DOHH2 (cell line): Measurements from ENCODE around the gene DMXL1.

Source experiments
- H3F3A ChIP-seq: fragments of 200-600 bp; sonication (generic), shearing (Covaris generic); 2 replicates; pipeline ENCODE4 v1.6.0; 2016; ENCODE audit warnings: antibody characterized with exemption, mild to moderate bottlenecking; ENCODE audit not compliant: control insufficient read depth, insufficient read depth
- H3K27ac ChIP-seq: fragments of 200-600 bp; sonication (generic); 2 replicates; pipeline ENCODE4 v1.5.1; 2014; ENCODE audit warnings: low read depth, mild to moderate bottlenecking, low read length, moderate library complexity
- H3K27me3 ChIP-seq: fragments of 200-600 bp; sonication (generic); 2 replicates; pipeline ENCODE4 v1.6.1; 2014; ENCODE audit warnings: mild to moderate bottlenecking, low read length, mixed read lengths; ENCODE audit not compliant: control insufficient read depth
- H3K36me3 ChIP-seq: fragments of 200-600 bp; sonication (generic); 2 replicates; pipeline ENCODE4 v1.6.1; 2014; ENCODE audit warnings: mild to moderate bottlenecking, low read length, moderate library complexity, mixed read lengths; ENCODE audit not compliant: control insufficient read depth
- H3K4me1 ChIP-seq: fragments of 200-600 bp; sonication (generic); 2 replicates; pipeline ENCODE4 v1.6.1; 2014; ENCODE audit warnings: mild to moderate bottlenecking, low read length, mixed read lengths; ENCODE audit not compliant: control insufficient read depth
- H3K4me2 ChIP-seq: fragments of 200-600 bp; sonication (generic); 2 replicates; pipeline ENCODE4 v1.6.0; 2014; ENCODE audit warnings: mild to moderate bottlenecking, low read length, moderate library complexity
- H3K4me3 ChIP-seq: fragments of 200-600 bp; sonication (generic); 2 replicates; pipeline ENCODE4 v1.5.1; 2014; ENCODE audit warnings: mild to moderate bottlenecking, low read length, mixed read lengths
- H3K79me2 ChIP-seq: fragments of 200-600 bp; sonication (generic); 2 replicates; pipeline ENCODE4 v1.6.1; 2014; ENCODE audit warnings: mild to moderate bottlenecking, low read length, mixed read lengths; ENCODE audit not compliant: control insufficient read depth
- H3K9me2 ChIP-seq: fragments of 200-600 bp; sonication (generic); replicated peaks from 2 replicates; pipeline ENCODE4 v1.6.1; 2014; ENCODE audit warnings: mild to moderate bottlenecking, low read length, mixed read lengths; ENCODE audit not compliant: control insufficient read depth
- H3K9me3 ChIP-seq: fragments of 200-600 bp; sonication (generic); 2 replicates; pipeline ENCODE4 v1.6.1; 2014; ENCODE audit warnings: antibody characterized with exemption, low read length, mixed read lengths; ENCODE audit not compliant: control insufficient read depth, insufficient read depth
- H4K20me1 ChIP-seq: fragments of 200-600 bp; sonication (generic); 2 replicates; pipeline ENCODE4 v1.6.0; 2014; ENCODE audit warnings: low read depth, mild to moderate bottlenecking, antibody characterized with exemption, low read length, moderate library complexity; ENCODE audit not compliant: control insufficient read depth, insufficient read depth
- CTCF ChIP-seq: fragments of 200-600 bp; sonication (generic); IDR thresholded peaks from one replicate; pipeline ENCODE4 v1.5.1; 2014; ENCODE audit warnings: antibody characterized with exemption, mild to moderate bottlenecking, low read depth, low read length; ENCODE audit not compliant: poor library complexity, severe bottlenecking
- EZH2phosphoT487 ChIP-seq: fragments of 200-600 bp; sonication (generic); IDR thresholded peaks from 2 replicates; pipeline ENCODE4 v1.6.1; 2017; ENCODE audit warnings: borderline replicate concordance, mild to moderate bottlenecking, antibody characterized with exemption, low read length, moderate library complexity, mixed read lengths

The DMXL1 gene

GRCh38 chr5:119270960-119271757 is 200.3 kb downstream of the DMXL1 start:
- H3K4me2 ChIP-seq: no peak overlapping the region; the same call in 1 of the 2 replicates
- peaks cover 35% of the 10 kb centered on the region for H3K79me2 ChIP-seq
- no peaks in the 10 kb centered on the region for H3K36me3 ChIP-seq
- no peaks in the 10 kb centered on the region for H3K9me3 ChIP-seq
- peaks cover 22% of the 10 kb centered on the region for H3F3A ChIP-seq
- no peaks in the 10 kb centered on the region for H4K20me1 ChIP-seq
- H3K27me3 ChIP-seq: no peaks in the 10 kb centered on the region
- H3K9me2 ChIP-seq: no peaks in the 10 kb centered on the region
- peaks cover 70% of the 10 kb centered on the region for H3K4me1 ChIP-seq
- no peak overlapping the region for H3K4me3 ChIP-seq
- H3K27ac ChIP-seq: no peak overlapping the region
- TF ChIP-seq EZH2phosphoT487 (no peak), CTCF (no peak)

- H3K4me1 ChIP-seq: peaks cover 79% of the 10 kb centered on the region
- no peaks in the 10 kb centered on the region for H4K20me1 ChIP-seq
- 0 out of 2 replicates have a peak, but pooled peaks cover 2% of the 10 kb centered on the region for H3K36me3 ChIP-seq
- no peaks in the 10 kb centered on the region for H3K27me3 ChIP-seq
- H3K4me2 ChIP-seq: no peak overlapping the region
- peaks cover 38% of the 10 kb centered on the region for H3K79me2 ChIP-seq
- H3F3A ChIP-seq: peaks cover 22% of the 10 kb centered on the region
- no peaks in the 10 kb centered on the region for H3K9me2 ChIP-seq
- TF ChIP-seq CTCF (no peak), EZH2phosphoT487 (no peak)
- no peak overlapping the region for H3K4me3 ChIP-seq
- no peaks in the 10 kb centered on the region for H3K9me3 ChIP-seq
- no peak overlapping the region for H3K27ac ChIP-seq
These were observed 201.2 kb downstream of the DMXL1 start for GRCh38 chr5:119271758-119272730.

GRCh38 chr5:119273391-119273839 is 202.5 kb downstream of the DMXL1 start:
- TF ChIP-seq EZH2phosphoT487 (no peak), CTCF (no peak)
- peak overlapping the region; percentile 32 for H3K4me2 ChIP-seq
- no peaks in the 10 kb centered on the region for H3K9me3 ChIP-seq
- no peaks in the 10 kb centered on the region for H3K9me2 ChIP-seq
- no peaks in the 10 kb centered on the region for H3K27me3 ChIP-seq
- H4K20me1 ChIP-seq: no peaks in the 10 kb centered on the region
- 0 out of 2 replicates have a peak, but pooled peaks cover 2% of the 10 kb centered on the region for H3K36me3 ChIP-seq
- peaks cover 44% of the 10 kb centered on the region for H3K79me2 ChIP-seq
- H3K4me3 ChIP-seq: no peak overlapping the region
- peaks cover 85% of the 10 kb centered on the region for H3K4me1 ChIP-seq
- peaks cover 22% of the 10 kb centered on the region for H3F3A ChIP-seq
- no peak overlapping the region for H3K27ac ChIP-seq
